ENCODE measurements around the gene MMP17. TPM values are rescaled to one million over a fixed set of nuclear protein-coding genes. Genes with fewer than 3 reads are reported as not detected.
"Not testable (repeated sequence)": the region's sequence is repeated elsewhere in the genome, so short reads cannot be mapped to it uniquely, and the experiment has no call there.

MMP17 gene
- total RNA-seq, 2 donors from 2014 or later = not detected

GRCh38 chr12:131806674-131807073 is 21.5 kb upstream of the MMP17 start:
- H3K4me1 Mint-ChIP-seq (ENCODE audit: low read depth) = no peaks in the 10 kb centered on the region
- H3K27me3 Mint-ChIP-seq (ENCODE audit: low read depth) = no peaks in the 10 kb centered on the region
- peaks cover 1 to 3% of the 10 kb centered on the region in 2 donors for H3K36me3 Mint-ChIP-seq (ENCODE audit: insufficient read depth in 2 of 2)
- H3K4me3 Mint-ChIP-seq = no peak overlapping the region
- no peaks in the 10 kb centered on the region for H3K9me3 Mint-ChIP-seq
- no peak overlapping the region for H3K27ac Mint-ChIP-seq
- ATAC-seq (replicated peaks in 1 of 2) (no peak), DNase-seq (no peak)

- no peaks in the 10 kb centered on the region for H3K27me3 Mint-ChIP-seq (ENCODE audit: low read depth)
- H3K4me3 Mint-ChIP-seq = peak overlapping the region; percentile 70 to 83
- peak; percentile 36 to 62 for DNase-seq
- peak overlapping the region; percentile 24 for H3K27ac Mint-ChIP-seq
- peaks cover 6 to 11% of the 10 kb centered on the region in 2 donors for H3K36me3 Mint-ChIP-seq (ENCODE audit: insufficient read depth in 2 of 2)
- no peaks in the 10 kb centered on the region for H3K4me1 Mint-ChIP-seq (ENCODE audit: low read depth)
- H3K9me3 Mint-ChIP-seq = peaks cover 4% of the 10 kb centered on the region in 2 donors
- peak; percentile 80 to 94 for ATAC-seq (replicated peaks in 1 of 2)
These were observed 19.3 kb upstream of the MMP17 start for GRCh38 chr12:131808744-131809371.

- H3K4me1 Mint-ChIP-seq (ENCODE audit: low read depth); H3K9me3 Mint-ChIP-seq; ATAC-seq (replicated peaks in 1 of 2); H3K27ac Mint-ChIP-seq; H3K27me3 Mint-ChIP-seq (ENCODE audit: low read depth); DNase-seq: not testable (repeated sequence)
- Mint-ChIP-seq H3K4me3 (peak overlapping the region; percentile 70 to 83), H3K36me3 (ENCODE audit: insufficient read depth in 2 of 2) (peaks cover 6 to 11% of the 10 kb centered on the region in 2 donors)
These were observed 18.5 kb upstream of the MMP17 start for GRCh38 chr12:131809476-131810254.

- no peak for DNase-seq
- Mint-ChIP-seq H3K4me1 (ENCODE audit: low read depth) (no peaks in the 10 kb centered on the region), H3K27me3 (ENCODE audit: low read depth) (no peaks in the 10 kb centered on the region), H3K4me3 (no peak overlapping the region), H3K36me3 (ENCODE audit: insufficient read depth in 2 of 2) (peaks cover 6 to 11% of the 10 kb centered on the region in 2 donors), H3K27ac (peak overlapping the region; percentile 28), H3K9me3 (peaks cover 4% of the 10 kb centered on the region in 2 donors)
- no peak for ATAC-seq (replicated peaks in 1 of 2)
These were observed 17.5 kb upstream of the MMP17 start for GRCh38 chr12:131810726-131811125.

- H3K27me3 Mint-ChIP-seq (ENCODE audit: low read depth) = no peaks in the 10 kb centered on the region
- H3K4me1 Mint-ChIP-seq (ENCODE audit: low read depth) = no peaks in the 10 kb centered on the region
- H3K27ac Mint-ChIP-seq = no peak overlapping the region
- no peak for DNase-seq
- H3K9me3 Mint-ChIP-seq = peaks cover 4% of the 10 kb centered on the region in 2 donors
- ATAC-seq (replicated peaks in 1 of 2) = no peak
- no peak overlapping the region for H3K4me3 Mint-ChIP-seq
- peaks cover 6 to 11% of the 10 kb centered on the region in 2 donors for H3K36me3 Mint-ChIP-seq (ENCODE audit: insufficient read depth in 2 of 2)
These were observed 13.1 kb upstream of the MMP17 start for GRCh38 chr12:131815131-131815530.

GRCh38 chr12:131816495-131816894 is 11.7 kb upstream of the MMP17 start:
- Mint-ChIP-seq H3K4me1 (ENCODE audit: low read depth) (no peaks in the 10 kb centered on the region), H3K4me3 (no peak overlapping the region), H3K27ac (no peak overlapping the region), H3K36me3 (ENCODE audit: insufficient read depth in 2 of 2) (peaks cover 6 to 11% of the 10 kb centered on the region in 2 donors), H3K27me3 (ENCODE audit: low read depth) (no peaks in the 10 kb centered on the region), H3K9me3 (peaks cover 4% of the 10 kb centered on the region in 2 donors)
- ATAC-seq (replicated peaks in 1 of 2) (no peak), DNase-seq (no peak)

GRCh38 chr12:131817241-131817640 is 11.0 kb upstream of the MMP17 start:
- H3K27ac Mint-ChIP-seq = no peak overlapping the region
- peaks cover 4% of the 10 kb centered on the region in 2 donors for H3K9me3 Mint-ChIP-seq
- ATAC-seq (replicated peaks in 1 of 2) = no peak
- H3K36me3 Mint-ChIP-seq (ENCODE audit: insufficient read depth in 2 of 2) = peaks cover 4 to 5% of the 10 kb centered on the region in 2 donors
- H3K4me3 Mint-ChIP-seq = no peak overlapping the region
- DNase-seq = no peak
- H3K4me1 Mint-ChIP-seq (ENCODE audit: low read depth) = no peaks in the 10 kb centered on the region
- no peaks in the 10 kb centered on the region for H3K27me3 Mint-ChIP-seq (ENCODE audit: low read depth)

GRCh38 chr12:131818821-131819585 is 9.2 kb upstream of the MMP17 start:
- Mint-ChIP-seq H3K4me3 (no peak overlapping the region), H3K27ac (no peak overlapping the region), H3K27me3 (ENCODE audit: low read depth) (no peaks in the 10 kb centered on the region), H3K9me3 (no peaks in the 10 kb centered on the region), H3K4me1 (ENCODE audit: low read depth) (no peaks in the 10 kb centered on the region), H3K36me3 (ENCODE audit: insufficient read depth in 2 of 2) (no peaks in the 10 kb centered on the region)
- no peak for ATAC-seq (replicated peaks in 1 of 2)
- no peak for DNase-seq

- no peaks in the 10 kb centered on the region for H3K9me3 Mint-ChIP-seq
- H3K4me3 Mint-ChIP-seq = no peak overlapping the region
- ATAC-seq (replicated peaks in 1 of 2) (no peak), DNase-seq (no peak)
- H3K27ac Mint-ChIP-seq = no peak overlapping the region
- peaks cover 4% of the 10 kb centered on the region for H3K4me1 Mint-ChIP-seq (ENCODE audit: low read depth)
- peaks cover 26% of the 10 kb centered on the region for H3K27me3 Mint-ChIP-seq (ENCODE audit: low read depth)
- H3K36me3 Mint-ChIP-seq (ENCODE audit: insufficient read depth in 2 of 2) = no peaks in the 10 kb centered on the region
These were observed 3.7 kb upstream of the MMP17 start for GRCh38 chr12:131824450-131824849.

GRCh38 chr12:131825146-131825892 is 2.9 kb upstream of the MMP17 start:
- Mint-ChIP-seq H3K9me3 (no peaks in the 10 kb centered on the region), H3K27ac (no peak overlapping the region), H3K4me1 (ENCODE audit: low read depth) (peaks cover 6% of the 10 kb centered on the region), H3K27me3 (ENCODE audit: low read depth) (peaks cover 29% of the 10 kb centered on the region), H3K36me3 (ENCODE audit: insufficient read depth in 2 of 2) (no peaks in the 10 kb centered on the region), H3K4me3 (no peak overlapping the region)
- no peak for DNase-seq
- no peak for ATAC-seq (replicated peaks in 1 of 2)

- no peaks in the 10 kb centered on the region for H3K36me3 Mint-ChIP-seq (ENCODE audit: insufficient read depth in 2 of 2)
- peaks cover 35% of the 10 kb centered on the region for H3K27me3 Mint-ChIP-seq (ENCODE audit: low read depth)
- peaks cover 12% of the 10 kb centered on the region for H3K4me1 Mint-ChIP-seq (ENCODE audit: low read depth)
- H3K9me3 Mint-ChIP-seq = no peaks in the 10 kb centered on the region
- DNase-seq (no peak), ATAC-seq (replicated peaks in 1 of 2) (no peak)
- no peak overlapping the region for H3K4me3 Mint-ChIP-seq
- no peak overlapping the region for H3K27ac Mint-ChIP-seq
These were observed 1.9 kb upstream of the MMP17 start for GRCh38 chr12:131826097-131826928.

All from activated T-cell treated with anti-CD3 and anti-CD28 coated beads, Interleukin-2, amount 50 U/mL, for 72 hours (primary cell).